ENCODE measurements around the gene ONECUT3. TPM values are rescaled to one million over a fixed set of nuclear protein-coding genes. Genes with fewer than 3 reads are reported as not detected.

ONECUT3 gene
- not detected in 2 replicates for total RNA-seq (2013; cell fraction: nucleolus; rRNA removed)
- total RNA-seq (2014; rRNA removed) (not detected in 2 replicates), total RNA-seq (2014; rRNA removed; fragmentation: Illumina TruSeq; extraction: Trizol) (not detected in 2 replicates), total RNA-seq (2021) (not detected in 2 replicates), polyA plus RNA-seq (2011; rRNA removed) (not detected in 2 replicates), polyA plus RNA-seq (2014; fragmentation: Illumina TruSeq; extraction: Trizol) (not detected in 2 replicates), polyA plus RNA-seq (2014; fragmentation: Nextera tagmentation; extraction: Ambion mirVana) (not detected), polyA plus RNA-seq (2014; rRNA removed) (not detected in 2 replicates), polyA plus RNA-seq (2016; fragmentation: Nextera tagmentation; extraction: Ambion mirVana) (not detected), polyA minus RNA-seq (2011; rRNA and poly(A)+ RNA removed) (not detected in 2 replicates), Bru-seq, nascent RNA (percentile 8 among the genes with signal in this experiment), BruChase-seq, experiment 1, labeled RNA remaining after a 6-hour chase (percentile 13 among the genes with signal in this experiment), BruChase-seq, experiment 2, labeled RNA remaining after a 2-hour chase (percentile 14 among the genes with signal in this experiment)
- not detected for polyA plus RNA-seq (2011; ENCODE audit: low read depth)
- not detected in 2 replicates for polyA plus RNA-seq (2011; cell fraction: cytosol; rRNA removed)
- not detected in 2 replicates for polyA plus RNA-seq (2011; cell fraction: nucleus; rRNA removed)
- polyA plus RNA-seq (2012), result not detected in 2 replicates
- polyA minus RNA-seq (2011; cell fraction: cytosol; rRNA and poly(A)+ RNA removed), result not detected in 2 replicates
- not detected in 2 replicates for polyA minus RNA-seq (2011; cell fraction: nucleus; rRNA and poly(A)+ RNA removed)
- long read RNA-seq, experiment 1, result 0 reads
- long read RNA-seq, experiment 2, result 0 reads

- in situ Hi-C loops (cut with MboI), result no loop called here
- SMC1A ChIA-PET (ENCODE audit: uncharacterized antibody, unreplicated experiment), result no interaction called here
- ATAC-seq, result no peak
- Histone ChIP-seq H3K4me2 (ENCODE audit: control insufficient read depth, insufficient read depth) (no peak within 1 kb of the TSS), H3K27me3 (replicated peaks in 1 of 2; ENCODE audit: control insufficient read depth in 2 of 2, insufficient read depth in 2 of 2, low read length in 1 of 2) (peaks cover 19 to 31% of the 10 kb centered on the region in 2 experiments), H3K9me3 (replicated peaks; ENCODE audit: control insufficient read depth, insufficient read depth, low read length) (no peaks in the 10 kb centered on the region; the same call in 2 of the 3 replicates), H2AFZ (ENCODE audit: control insufficient read depth, low read depth, low read length) (no peak within 1 kb of the TSS), H3K4me1 (ENCODE audit: control insufficient read depth, insufficient read depth, low read length) (peaks cover 5% of the 10 kb centered on the region), H4K20me1 (ENCODE audit: control insufficient read depth, insufficient read depth) (no peaks in the 10 kb centered on the region), H3K36me3 (ENCODE audit: control insufficient read depth in 2 of 2, insufficient read depth in 2 of 2, low read length in 1 of 2) (no peaks in the 10 kb centered on the region), H3K9ac (ENCODE audit: control insufficient read depth, insufficient read depth, low read length) (no peak within 1 kb of the TSS), H3K4me3 (no peak within 1 kb of the TSS), H3K27ac (ENCODE audit: control insufficient read depth, insufficient read depth) (no peak within 1 kb of the TSS), H3K79me2 (ENCODE audit: control insufficient read depth, insufficient read depth, low read length) (no peaks in the 10 kb centered on the region)
- BruUV-seq (replicated peaks), result no TSS peak
- DNase-seq (ENCODE audit: low read depth, low spot score), result no peak
- WGBS (ENCODE audit: insufficient coverage, insufficient replicate concordance, low lambda C conversion rate, missing lambda C conversion rate), result 1% methylated on average over 36 of the region's 77 CpGs
- CTCF ChIA-PET, result no interaction called here
- no peak for FAIRE-seq
- intact Hi-C loops (cut with micrococcal nuclease; ENCODE audit: unreplicated experiment), result no loop called here
- peak; percentile 49 for TF ChIP-seq HDAC6 (IDR thresholded peaks at IDR 0.05; ENCODE audit: unreplicated experiment)
- no peak for TF ChIP-seq USF1 (IDR thresholded peaks at IDR 0.05; ENCODE audit: borderline replicate concordance, extremely low read length, insufficient read depth, low read depth, low read length)
- RAD21 ChIA-PET (ENCODE audit: unreplicated experiment), result no interaction called here
- POLR2A ChIA-PET, result no interaction called here
Observed at GRCh38 chr19:1752757-1753728, at the start of gene ONECUT3. TSS of gene ONECUT3 (plus strand) at chr19:1753506. CDS start at chr19:1753663, 157 bp downstream.
